ENCODE results near the gene PRCC. TPM values are rescaled to one million over a fixed set of nuclear protein-coding genes. Genes with fewer than 3 reads are reported as not detected.
A peak's percentile ranks its signal among the peaks of the same experiment; 100 is the strongest.

The PRCC gene
- total and polyA plus RNA-seq, 9 donors: 24.7 to 72.5 (median 50.9) TPM

DNA sequence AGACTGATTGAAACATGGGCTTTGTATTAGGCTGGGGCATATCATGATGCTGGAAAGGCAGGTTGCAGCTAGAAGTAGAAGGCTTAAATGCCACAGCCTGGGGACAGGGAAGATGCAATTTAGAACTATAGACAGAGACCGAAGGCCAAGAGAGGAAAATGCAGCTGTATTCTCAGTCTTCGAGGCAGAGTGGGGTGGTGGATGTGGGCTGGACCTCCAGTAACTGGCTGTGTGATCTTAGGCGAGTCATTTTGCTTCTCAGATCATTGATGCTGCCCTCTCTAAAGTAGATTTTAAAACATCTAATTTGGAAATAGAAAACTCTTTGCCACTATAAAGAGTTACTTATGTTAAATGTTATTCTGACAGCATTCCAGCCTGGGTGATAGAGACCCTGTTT, 67.0 kb downstream of the PRCC start:
- Histone ChIP-seq H3K9me3 (no peaks in the 10 kb centered on the region), H3K27ac (no peak overlapping the region), H3K36me3 (no peaks in the 10 kb centered on the region), H3K4me3 (no peak overlapping the region), H3K4me1 (ENCODE audit: insufficient read depth) (peaks cover 2% of the 10 kb centered on the region), H3K27me3 (no peaks in the 10 kb centered on the region)
- intact Hi-C loops (cut with DNase I): no loop called here
- TF ChIP-seq POLR2A (IDR thresholded peaks at IDR 0.05) (no peak), EP300 (IDR thresholded peaks at IDR 0.05) (no peak)
- TF ChIP-seq, protein P1, sequence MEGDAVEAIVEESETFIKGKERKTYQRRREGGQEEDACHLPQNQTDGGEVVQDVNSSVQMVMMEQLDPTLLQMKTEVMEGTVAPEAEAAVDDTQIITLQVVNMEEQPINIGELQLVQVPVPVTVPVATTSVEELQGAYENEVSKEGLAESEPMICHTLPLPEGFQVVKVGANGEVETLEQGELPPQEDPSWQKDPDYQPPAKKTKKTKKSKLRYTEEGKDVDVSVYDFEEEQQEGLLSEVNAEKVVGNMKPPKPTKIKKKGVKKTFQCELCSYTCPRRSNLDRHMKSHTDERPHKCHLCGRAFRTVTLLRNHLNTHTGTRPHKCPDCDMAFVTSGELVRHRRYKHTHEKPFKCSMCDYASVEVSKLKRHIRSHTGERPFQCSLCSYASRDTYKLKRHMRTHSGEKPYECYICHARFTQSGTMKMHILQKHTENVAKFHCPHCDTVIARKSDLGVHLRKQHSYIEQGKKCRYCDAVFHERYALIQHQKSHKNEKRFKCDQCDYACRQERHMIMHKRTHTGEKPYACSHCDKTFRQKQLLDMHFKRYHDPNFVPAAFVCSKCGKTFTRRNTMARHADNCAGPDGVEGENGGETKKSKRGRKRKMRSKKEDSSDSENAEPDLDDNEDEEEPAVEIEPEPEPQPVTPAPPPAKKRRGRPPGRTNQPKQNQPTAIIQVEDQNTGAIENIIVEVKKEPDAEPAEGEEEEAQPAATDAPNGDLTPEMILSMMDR (IDR thresholded peaks at IDR 0.05): no peak
- WGBS, 3 donors: 80 to 81% (median 81%) methylated on average over 3 of the region's 3 CpGs
- DNase-seq: no peak

DNA sequence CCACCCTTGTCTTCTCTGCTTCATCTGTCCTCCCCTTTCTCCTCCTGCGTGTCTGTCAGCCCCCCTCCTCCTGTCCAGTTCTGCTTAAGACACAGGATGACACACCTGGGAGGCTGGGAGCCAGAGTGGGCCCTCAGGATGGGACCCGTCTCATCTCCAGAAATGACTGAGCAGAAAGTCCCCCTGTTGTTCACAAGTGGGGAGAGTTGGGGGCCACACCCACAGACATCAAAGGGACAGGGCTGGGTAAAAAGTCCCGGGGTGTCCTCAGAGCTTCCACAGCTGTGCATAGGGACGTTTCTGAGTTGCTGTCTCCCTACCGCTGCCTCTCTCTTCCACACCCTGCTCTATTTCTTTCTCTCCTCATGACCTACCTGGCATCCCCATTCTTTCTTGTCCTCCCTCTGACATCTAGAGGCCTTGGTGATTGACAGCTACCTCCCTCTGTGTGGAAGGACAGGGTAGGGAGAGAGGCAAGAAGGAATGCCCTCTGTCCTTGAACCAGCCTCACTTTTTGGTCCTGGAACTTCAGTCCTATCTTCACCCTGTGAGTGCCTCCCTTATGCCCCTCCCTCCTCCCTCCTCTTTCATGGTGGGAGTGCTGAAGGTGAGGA, 68.8 kb downstream of the PRCC start:
- no peaks in the 10 kb centered on the region for H3K27me3 ChIP-seq
- no peak overlapping the region for H3K27ac ChIP-seq
- no peaks in the 10 kb centered on the region for H3K36me3 ChIP-seq
- TF ChIP-seq, protein P1 (IDR thresholded peaks at IDR 0.05): no peak
- TF ChIP-seq EP300 (IDR thresholded peaks at IDR 0.05) (no peak), POLR2A (IDR thresholded peaks at IDR 0.05) (no peak)
- WGBS, 3 donors: 66 to 76% (median 68%) methylated on average over 5 of the region's 5 CpGs
- H3K4me3 ChIP-seq: no peak overlapping the region
- no peak for DNase-seq
- H3K4me1 ChIP-seq (ENCODE audit: insufficient read depth): peaks cover 2% of the 10 kb centered on the region
- H3K9me3 ChIP-seq: no peaks in the 10 kb centered on the region
- intact Hi-C loops (cut with DNase I): no loop called here

DNA sequence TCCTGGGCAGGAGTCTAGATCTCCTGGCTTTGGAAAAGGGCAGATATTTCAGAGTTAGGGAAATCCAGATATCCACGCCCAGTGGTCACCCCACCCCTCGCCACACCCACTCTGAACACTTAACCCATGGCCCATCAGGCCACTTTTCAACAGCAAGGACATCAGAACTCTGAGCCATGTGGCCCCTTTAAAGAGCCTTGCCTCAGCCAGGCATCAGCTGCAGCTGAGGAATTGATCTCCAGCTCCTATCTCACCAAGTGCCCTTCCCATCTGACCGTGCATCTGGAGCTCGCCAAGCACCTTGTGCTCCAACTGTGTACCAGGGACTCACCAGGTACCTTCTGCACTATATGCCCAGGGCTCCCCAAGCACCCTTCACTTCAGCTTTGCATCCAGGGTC, 69.6 kb downstream of the PRCC start:
- intact Hi-C loops (cut with DNase I): no loop called here
- no peak for DNase-seq
- Histone ChIP-seq H3K4me1 (ENCODE audit: insufficient read depth) (peaks cover 2% of the 10 kb centered on the region), H3K4me3 (no peak overlapping the region), H3K9me3 (no peaks in the 10 kb centered on the region), H3K27me3 (no peaks in the 10 kb centered on the region), H3K36me3 (no peaks in the 10 kb centered on the region), H3K27ac (no peak overlapping the region)
- 77 to 84% (median 78%) methylated on average over 4 of the region's 4 CpGs for WGBS, 3 donors
- TF ChIP-seq, protein P1 (IDR thresholded peaks at IDR 0.05): no peak
- TF ChIP-seq POLR2A (IDR thresholded peaks at IDR 0.05): no peak
- TF ChIP-seq EP300 (IDR thresholded peaks at IDR 0.05): no peak

DNA sequence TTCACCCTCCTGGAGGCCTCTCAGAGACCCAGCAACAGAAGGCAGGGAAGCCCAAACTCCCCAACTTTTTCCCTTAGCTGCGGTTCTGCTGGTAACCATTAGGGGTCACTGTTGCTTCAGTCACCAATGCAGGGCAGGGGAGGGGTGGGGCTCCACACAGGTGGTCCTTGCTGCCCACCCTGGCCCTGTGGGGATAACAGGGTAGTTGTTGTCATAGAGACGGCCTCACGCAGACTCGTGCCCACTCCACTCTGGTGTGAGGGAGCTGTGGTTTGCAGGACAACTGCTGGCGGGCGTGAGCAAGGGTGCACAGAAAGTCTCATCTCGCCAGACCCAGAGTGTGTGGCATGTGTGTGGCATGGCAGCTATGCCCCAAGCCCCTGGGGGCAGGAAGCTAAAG, 71.6 kb downstream of the PRCC start:
- H3K27me3 ChIP-seq: no peaks in the 10 kb centered on the region
- intact Hi-C loops (cut with DNase I): no loop called here

More for the DNA sequence above, 71.6 kb downstream of the PRCC start:
- peaks cover 2% of the 10 kb centered on the region for H3K4me1 ChIP-seq (ENCODE audit: insufficient read depth)
- H3K36me3 ChIP-seq: no peaks in the 10 kb centered on the region
- H3K9me3 ChIP-seq: no peaks in the 10 kb centered on the region
- TF ChIP-seq, protein P1 (IDR thresholded peaks at IDR 0.05): peak; percentile 10 to 40 (median 30)
- TF ChIP-seq POLR2A (IDR thresholded peaks at IDR 0.05): no peak
- no peak for DNase-seq
- no peak overlapping the region for H3K27ac ChIP-seq
- WGBS, 3 donors: 23 to 35% (median 26%) methylated on average over 7 of the region's 7 CpGs
- no peak overlapping the region for H3K4me3 ChIP-seq
